Measurements from ENCODE around the gene KCNK6.

The KCNK6 gene

GRCh38 chr19:38319421-38320258, at the start of gene KCNK6:
Gene KCNK6, plus strand, starts transcription at chr19:38319845. Its CDS starts 106 bp downstream, at chr19:38319951.
- H3K4me1 Mint-ChIP-seq (ENCODE audit: low read depth) = peaks cover 55% of the 10 kb centered on the region
- peak within 1 kb of the TSS; percentile 57 for H3K27ac Mint-ChIP-seq
- H3K27me3 Mint-ChIP-seq (ENCODE audit: low read depth) = no peaks in the 10 kb centered on the region
- peak within 1 kb of the TSS; percentile 82 for H3K4me3 Mint-ChIP-seq
- peaks cover 5% of the 10 kb centered on the region for H3K36me3 Mint-ChIP-seq (ENCODE audit: low read depth)
- H3K9me3 Mint-ChIP-seq = no peaks in the 10 kb centered on the region

GRCh38 chr19:38270587-38271167, 49.0 kb upstream of the KCNK6 start:
- Mint-ChIP-seq H3K27me3 (ENCODE audit: low read depth) (no peaks in the 10 kb centered on the region), H3K4me1 (ENCODE audit: low read depth) (peaks cover 27% of the 10 kb centered on the region), H3K9me3 (no peaks in the 10 kb centered on the region), H3K27ac (no peak overlapping the region), H3K36me3 (ENCODE audit: low read depth) (no peaks in the 10 kb centered on the region), H3K4me3 (no peak overlapping the region)

- H3K36me3 Mint-ChIP-seq (ENCODE audit: low read depth) = no peaks in the 10 kb centered on the region
- H3K4me1 Mint-ChIP-seq (ENCODE audit: low read depth) = peaks cover 5% of the 10 kb centered on the region
- no peak overlapping the region for H3K27ac Mint-ChIP-seq
- no peaks in the 10 kb centered on the region for H3K9me3 Mint-ChIP-seq
- H3K27me3 Mint-ChIP-seq (ENCODE audit: low read depth) = no peaks in the 10 kb centered on the region
- H3K4me3 Mint-ChIP-seq = no peak overlapping the region
These were observed 46.1 kb upstream of the KCNK6 start for GRCh38 chr19:38273499-38273898.

GRCh38 chr19:38274739-38275138, 44.9 kb upstream of the KCNK6 start:
- H3K4me3 Mint-ChIP-seq = no peak overlapping the region
- no peaks in the 10 kb centered on the region for H3K9me3 Mint-ChIP-seq
- H3K4me1 Mint-ChIP-seq (ENCODE audit: low read depth) = peaks cover 5% of the 10 kb centered on the region
- no peaks in the 10 kb centered on the region for H3K27me3 Mint-ChIP-seq (ENCODE audit: low read depth)
- no peaks in the 10 kb centered on the region for H3K36me3 Mint-ChIP-seq (ENCODE audit: low read depth)
- H3K27ac Mint-ChIP-seq = no peak overlapping the region

- no peak overlapping the region for H3K27ac Mint-ChIP-seq
- no peaks in the 10 kb centered on the region for H3K36me3 Mint-ChIP-seq (ENCODE audit: low read depth)
- no peaks in the 10 kb centered on the region for H3K9me3 Mint-ChIP-seq
- H3K27me3 Mint-ChIP-seq (ENCODE audit: low read depth) = no peaks in the 10 kb centered on the region
- H3K4me3 Mint-ChIP-seq = no peak overlapping the region
- peaks cover 4% of the 10 kb centered on the region for H3K4me1 Mint-ChIP-seq (ENCODE audit: low read depth)
These were observed 42.6 kb upstream of the KCNK6 start for GRCh38 chr19:38276942-38277517.

GRCh38 chr19:38277549-38277948, 42.1 kb upstream of the KCNK6 start:
- Mint-ChIP-seq H3K36me3 (ENCODE audit: low read depth) (no peaks in the 10 kb centered on the region), H3K4me3 (no peak overlapping the region), H3K27me3 (ENCODE audit: low read depth) (no peaks in the 10 kb centered on the region), H3K9me3 (no peaks in the 10 kb centered on the region), H3K27ac (no peak overlapping the region), H3K4me1 (ENCODE audit: low read depth) (peaks cover 9% of the 10 kb centered on the region)

GRCh38 chr19:38277969-38278680, 41.5 kb upstream of the KCNK6 start:
- Mint-ChIP-seq H3K4me3 (no peak overlapping the region), H3K9me3 (no peaks in the 10 kb centered on the region), H3K36me3 (ENCODE audit: low read depth) (no peaks in the 10 kb centered on the region), H3K27ac (no peak overlapping the region), H3K27me3 (ENCODE audit: low read depth) (no peaks in the 10 kb centered on the region), H3K4me1 (ENCODE audit: low read depth) (peaks cover 11% of the 10 kb centered on the region)

- peaks cover 11% of the 10 kb centered on the region for H3K4me1 Mint-ChIP-seq (ENCODE audit: low read depth)
- no peak overlapping the region for H3K27ac Mint-ChIP-seq
- no peaks in the 10 kb centered on the region for H3K9me3 Mint-ChIP-seq
- H3K36me3 Mint-ChIP-seq (ENCODE audit: low read depth) = no peaks in the 10 kb centered on the region
- H3K27me3 Mint-ChIP-seq (ENCODE audit: low read depth) = no peaks in the 10 kb centered on the region
- no peak overlapping the region for H3K4me3 Mint-ChIP-seq
These were observed 40.9 kb upstream of the KCNK6 start for GRCh38 chr19:38278751-38279150.

GRCh38 chr19:38280030-38280921, 39.4 kb upstream of the KCNK6 start:
- Mint-ChIP-seq H3K27ac (no peak overlapping the region), H3K9me3 (no peaks in the 10 kb centered on the region), H3K4me1 (ENCODE audit: low read depth) (peaks cover 15% of the 10 kb centered on the region), H3K27me3 (ENCODE audit: low read depth) (no peaks in the 10 kb centered on the region), H3K36me3 (ENCODE audit: low read depth) (no peaks in the 10 kb centered on the region), H3K4me3 (no peak overlapping the region)

- H3K36me3 Mint-ChIP-seq (ENCODE audit: low read depth) = peaks cover 3% of the 10 kb centered on the region
- no peak overlapping the region for H3K4me3 Mint-ChIP-seq
- no peaks in the 10 kb centered on the region for H3K27me3 Mint-ChIP-seq (ENCODE audit: low read depth)
- H3K9me3 Mint-ChIP-seq = no peaks in the 10 kb centered on the region
- H3K27ac Mint-ChIP-seq = peak overlapping the region; percentile 47
- peaks cover 15% of the 10 kb centered on the region for H3K4me1 Mint-ChIP-seq (ENCODE audit: low read depth)
These were observed 37.7 kb upstream of the KCNK6 start for GRCh38 chr19:38281811-38282566.

- H3K36me3 Mint-ChIP-seq (ENCODE audit: low read depth) = peaks cover 4% of the 10 kb centered on the region
- H3K27ac Mint-ChIP-seq = no peak overlapping the region
- H3K9me3 Mint-ChIP-seq = no peaks in the 10 kb centered on the region
- peaks cover 15% of the 10 kb centered on the region for H3K4me1 Mint-ChIP-seq (ENCODE audit: low read depth)
- no peak overlapping the region for H3K4me3 Mint-ChIP-seq
- no peaks in the 10 kb centered on the region for H3K27me3 Mint-ChIP-seq (ENCODE audit: low read depth)
These were observed 36.4 kb upstream of the KCNK6 start for GRCh38 chr19:38283271-38283670.

GRCh38 chr19:38284422-38284821, 35.2 kb upstream of the KCNK6 start:
- peaks cover 4% of the 10 kb centered on the region for H3K36me3 Mint-ChIP-seq (ENCODE audit: low read depth)
- H3K9me3 Mint-ChIP-seq = no peaks in the 10 kb centered on the region
- no peak overlapping the region for H3K4me3 Mint-ChIP-seq
- no peak overlapping the region for H3K27ac Mint-ChIP-seq
- H3K4me1 Mint-ChIP-seq (ENCODE audit: low read depth) = peaks cover 15% of the 10 kb centered on the region
- no peaks in the 10 kb centered on the region for H3K27me3 Mint-ChIP-seq (ENCODE audit: low read depth)

- Mint-ChIP-seq H3K36me3 (ENCODE audit: low read depth) (peaks cover 6% of the 10 kb centered on the region), H3K27ac (no peak overlapping the region), H3K9me3 (no peaks in the 10 kb centered on the region), H3K4me1 (ENCODE audit: low read depth) (peaks cover 15% of the 10 kb centered on the region), H3K27me3 (ENCODE audit: low read depth) (no peaks in the 10 kb centered on the region), H3K4me3 (no peak overlapping the region)
These were observed 34.1 kb upstream of the KCNK6 start for GRCh38 chr19:38285567-38285966.
